NCI-H2171 (cell line): ENCODE data around the gene VAMP7.
A peak's percentile ranks its signal among the peaks of the same experiment; 100 is the strongest.
"Not testable (repeated sequence)": the region's sequence is repeated elsewhere in the genome, so short reads cannot be mapped to it uniquely, and the experiment has no call there.

Experiments used
- DNase-seq: peaks from one replicate; lab custom pipeline; 2025; lab: John Stamatoyannopoulos, UW

The VAMP7 gene

GRCh38 chrX:155881158-155881993 lies at the start of gene VAMP7:
Gene VAMP7 (plus strand): TSS chrX:155881345. CDS start chrX:155889467, 8,122 bp downstream.
- peak; percentile 69 for DNase-seq

GRCh38 chrX:155841232-155841631 lies 39.9 kb upstream of the VAMP7 start:
- no peak for DNase-seq

GRCh38 chrX:155851786-155852185 lies 29.4 kb upstream of the VAMP7 start:
- DNase-seq: not testable (repeated sequence)

DNA sequence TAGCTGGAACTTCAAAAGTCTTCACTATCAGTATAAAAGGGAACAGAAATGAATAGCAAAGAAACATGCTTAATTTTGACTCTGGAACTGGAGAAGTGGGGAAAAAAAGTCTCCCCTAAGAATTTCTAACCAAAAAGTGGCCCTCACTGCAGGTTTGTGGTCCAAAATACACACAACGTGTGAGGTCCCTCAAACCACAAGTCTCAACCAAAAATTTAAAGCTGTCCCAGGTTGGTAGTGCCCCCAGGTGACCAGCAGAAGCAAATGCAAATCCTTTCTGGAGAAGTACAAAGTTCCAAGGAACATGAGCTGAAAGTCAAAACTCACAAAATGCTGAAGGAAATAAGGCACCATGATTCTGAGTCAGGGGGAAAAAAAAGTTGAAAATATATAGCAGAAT lies 23.6 kb upstream of the VAMP7 start:
- DNase-seq: no peak

- DNase-seq: no peak
Measured at GRCh38 chrX:155864655-155865054, 16.5 kb upstream of the VAMP7 start.

- DNase-seq: no peak
Measured at GRCh38 chrX:155865193-155865592, 16.0 kb upstream of the VAMP7 start.

DNA sequence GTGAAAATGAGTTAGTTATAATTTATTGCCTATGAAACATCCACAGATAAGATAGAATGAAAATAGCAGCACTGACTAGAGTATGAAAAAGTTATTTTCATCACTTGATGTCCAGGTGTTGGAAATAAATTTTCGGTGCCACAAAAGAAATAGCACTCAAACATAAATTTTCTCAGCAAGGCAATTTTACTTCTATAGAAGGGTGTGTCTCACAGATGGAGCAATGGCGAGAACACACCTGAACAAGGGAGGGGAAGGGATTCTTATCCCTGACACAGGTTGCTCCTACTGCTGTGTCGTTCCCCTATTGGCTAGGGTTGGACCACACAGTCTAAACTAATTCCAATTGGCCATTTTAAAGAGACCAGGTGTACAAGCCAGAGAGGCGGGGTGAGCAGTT lies 13.3 kb upstream of the VAMP7 start:
- DNase-seq: no peak

DNA sequence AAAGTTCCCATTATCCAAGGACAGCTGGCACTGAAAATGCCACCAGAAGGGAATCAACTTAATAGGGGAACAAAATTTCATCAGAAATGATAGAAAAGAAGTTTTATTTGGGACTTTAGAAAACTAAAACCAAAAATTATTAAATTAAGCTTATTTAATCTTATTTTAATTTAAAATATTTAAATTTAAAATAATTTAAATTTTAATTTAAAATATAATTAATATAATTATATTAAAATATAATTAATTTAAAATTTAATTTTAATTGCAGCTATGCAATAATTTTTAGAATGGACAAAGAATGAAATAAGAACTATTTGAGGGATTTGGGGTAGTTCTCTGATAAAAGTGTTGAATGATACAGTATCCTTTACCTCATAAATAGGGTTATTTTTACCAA lies 10.2 kb upstream of the VAMP7 start:
- DNase-seq: no peak

GRCh38 chrX:155871934-155872333 lies 9.2 kb upstream of the VAMP7 start:
- DNase-seq: no peak

DNA sequence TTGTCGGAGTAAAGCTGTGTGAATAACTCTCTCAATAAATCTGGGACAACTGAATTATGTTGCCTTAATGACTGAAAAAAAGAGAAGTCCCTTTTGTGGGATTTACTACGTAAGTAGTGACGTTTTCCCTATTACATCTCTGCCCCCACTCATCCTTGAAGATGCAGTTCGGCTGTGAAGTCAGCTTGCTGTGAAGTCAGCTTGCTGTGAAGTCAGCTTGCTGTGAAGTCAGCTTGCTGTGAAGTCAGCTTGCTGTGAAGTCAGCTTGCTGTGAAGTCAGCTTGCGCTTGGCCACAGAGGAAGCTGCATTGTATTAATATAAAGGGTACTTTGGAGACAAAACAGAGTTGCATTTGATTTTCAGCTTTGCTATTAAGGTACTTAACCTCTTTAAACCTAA lies 8.0 kb upstream of the VAMP7 start:
- DNase-seq: no peak

DNA sequence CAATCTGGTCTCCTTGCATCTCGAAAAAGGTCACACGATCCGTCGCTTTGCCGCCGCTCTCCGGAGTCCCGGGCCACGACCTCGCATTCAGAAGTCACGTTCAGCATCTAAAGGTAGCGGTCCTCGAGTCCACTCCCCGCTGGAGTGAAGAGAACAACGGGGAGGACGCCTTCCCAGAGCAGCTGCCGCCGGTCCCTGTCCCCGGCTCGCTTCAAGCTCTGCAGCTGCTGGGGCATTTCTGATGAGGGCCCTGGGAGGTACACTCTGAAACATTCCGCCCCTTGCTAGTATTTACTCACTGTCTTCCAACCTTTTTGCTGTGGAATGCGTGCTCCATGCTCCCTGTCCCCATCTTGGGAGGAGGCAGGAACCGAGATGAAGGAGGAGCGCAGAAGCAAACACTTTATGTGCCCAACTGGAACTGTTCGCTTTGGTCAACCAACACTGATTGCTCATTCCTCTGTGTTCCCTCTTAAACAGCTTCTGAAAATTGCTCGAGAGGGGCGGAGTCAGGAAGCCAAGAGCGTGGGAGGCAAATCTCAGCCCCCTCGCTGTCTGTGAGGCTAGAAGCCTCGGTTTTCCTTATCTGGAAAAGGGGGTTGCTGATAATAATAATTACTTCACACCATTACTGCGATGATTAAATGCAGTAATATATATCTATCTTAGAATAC lies 6.4 kb upstream of the VAMP7 start:
- DNase-seq: no peak

DNA sequence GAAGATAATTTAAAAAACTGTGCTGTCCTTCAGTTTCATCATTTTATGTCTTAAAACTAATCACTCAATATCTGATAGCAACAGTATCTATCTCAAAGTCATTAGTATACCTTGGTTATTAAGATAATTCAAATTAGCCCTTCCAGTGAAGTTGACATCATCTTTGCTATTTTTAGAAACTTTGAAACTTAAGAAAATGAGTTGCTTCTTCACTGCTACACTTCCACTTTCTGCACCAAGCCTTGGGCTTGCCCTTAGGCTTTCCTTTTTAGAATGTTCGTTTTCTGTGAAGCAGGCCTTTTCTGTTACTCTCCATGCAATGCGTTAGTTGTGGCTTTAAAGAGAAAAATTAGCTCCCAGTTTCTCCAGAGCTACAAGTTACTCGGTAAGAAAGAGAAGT lies 4.4 kb upstream of the VAMP7 start:
- no peak for DNase-seq

DNA sequence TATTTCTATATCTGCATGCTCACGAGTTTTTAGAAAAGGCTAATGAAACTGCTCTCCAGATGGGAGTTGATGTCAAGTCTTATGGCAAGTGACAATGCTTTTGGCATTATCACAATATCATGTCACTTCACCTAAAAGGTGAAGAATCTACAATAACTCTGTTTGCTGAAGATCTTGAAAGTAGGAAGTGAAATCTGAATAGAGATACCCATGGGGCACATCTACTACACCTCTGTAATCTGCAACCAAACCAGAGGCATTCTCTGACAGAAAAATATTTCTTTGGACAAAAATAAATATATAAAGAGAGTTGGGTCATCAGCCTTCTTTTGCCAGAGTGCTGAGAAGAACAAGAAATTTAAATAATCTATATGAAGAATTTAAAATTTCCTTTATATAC lies 3.9 kb upstream of the VAMP7 start:
- no peak for DNase-seq

- DNase-seq: no peak
Measured at GRCh38 chrX:155880586-155881157, 473 bp upstream of the VAMP7 start.

GRCh38 chrX:155886409-155886808 lies 5.3 kb downstream of the VAMP7 start:
- DNase-seq: no peak

DNA sequence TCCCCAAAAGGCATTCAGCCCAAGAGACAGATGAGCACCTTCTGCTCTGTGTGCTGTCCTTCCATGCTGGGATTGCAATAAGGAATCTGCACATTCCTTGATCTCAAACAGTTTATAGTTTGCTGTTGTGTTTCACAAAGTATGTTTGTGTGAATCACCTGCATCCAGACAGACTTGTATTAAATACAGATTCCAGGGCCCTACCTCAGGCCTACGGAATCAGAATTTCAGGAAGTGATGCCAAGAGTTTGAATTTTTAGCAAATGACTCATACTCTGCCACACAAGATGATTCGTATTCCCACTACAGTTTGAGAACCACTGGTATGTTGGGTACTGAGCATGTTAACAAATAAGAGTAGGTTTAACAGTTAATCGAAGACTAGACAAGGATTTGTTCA lies 7.0 kb downstream of the VAMP7 start:
- no peak for DNase-seq

DNA sequence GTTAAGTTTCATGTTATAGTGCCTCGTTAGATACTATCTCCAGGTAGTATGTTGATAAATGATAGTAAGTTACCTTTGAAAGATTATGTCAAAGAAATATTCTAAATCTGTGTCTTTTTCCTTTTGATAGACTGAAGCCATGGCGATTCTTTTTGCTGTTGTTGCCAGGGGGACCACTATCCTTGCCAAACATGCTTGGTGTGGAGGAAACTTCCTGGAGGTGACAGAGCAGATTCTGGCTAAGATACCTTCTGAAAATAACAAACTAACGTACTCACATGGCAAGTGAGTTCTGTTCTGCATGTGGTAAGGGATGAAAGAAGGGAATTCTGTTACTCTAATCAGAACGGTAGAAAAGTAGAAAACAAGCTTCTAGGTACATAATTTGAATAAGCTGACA lies 8.2 kb downstream of the VAMP7 start:
- DNase-seq: no peak

- DNase-seq: no peak
Measured at GRCh38 chrX:155891446-155892210, 10.5 kb downstream of the VAMP7 start.

- DNase-seq: no peak
Measured at GRCh38 chrX:155893521-155893920, 12.4 kb downstream of the VAMP7 start.

DNA sequence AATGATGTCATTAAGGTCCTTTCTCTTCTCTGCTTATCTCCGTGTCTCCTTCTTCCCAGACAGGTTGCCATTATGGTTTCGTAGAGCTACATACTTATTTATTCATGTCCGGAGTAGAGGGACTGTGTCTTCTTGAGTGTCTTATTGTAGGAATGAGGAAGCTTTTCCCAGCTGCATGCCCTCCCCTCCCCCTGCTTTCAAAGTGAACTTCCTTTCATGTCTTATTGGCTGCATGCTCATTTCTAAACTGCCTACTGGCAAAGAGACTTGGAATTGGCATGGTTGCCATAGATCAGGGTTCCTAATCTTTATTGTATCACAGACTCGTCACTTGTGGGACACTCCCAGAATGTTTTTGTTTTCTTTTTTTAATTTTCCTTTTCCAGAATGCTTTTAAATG lies 15.4 kb downstream of the VAMP7 start:
- DNase-seq: no peak

- no peak for DNase-seq
Measured at GRCh38 chrX:155899366-155899765, 18.2 kb downstream of the VAMP7 start.

- DNase-seq: no peak
Measured at GRCh38 chrX:155900765-155901164, 19.6 kb downstream of the VAMP7 start.
